Bone marrow (tissue), 2 donors: Measurements from ENCODE around the gene LMNA.
"Not testable (repeated sequence)": the region's sequence is repeated elsewhere in the genome, so short reads cannot be mapped to it uniquely, and the experiment has no call there.

ENCODE experiments used
- DNase-seq, 2 donors: peaks; one replicate each; lab custom pipeline; 2025; lab: John Stamatoyannopoulos, UW

Gene LMNA

GRCh38 chr1:156114101-156114918 is at the start of gene LMNA:
LMNA (plus strand) TSS chr1:156114711; CDS start chr1:156114919, 208 bp downstream.
- peak; percentile 92 to 98 for DNase-seq

- no peak for DNase-seq
Observed at GRCh38 chr1:156065212-156065611, 49.3 kb upstream of the LMNA start.

- no peak for DNase-seq
Observed at GRCh38 chr1:156065871-156066270, 48.6 kb upstream of the LMNA start.

GRCh38 chr1:156067262-156067661 is 47.2 kb upstream of the LMNA start:
- DNase-seq, result no peak

- DNase-seq, result no peak
Observed at GRCh38 chr1:156069490-156070455, 44.7 kb upstream of the LMNA start.

- DNase-seq, result no peak
Observed at GRCh38 chr1:156070548-156070947, 44.0 kb upstream of the LMNA start.

- not testable (repeated sequence) for DNase-seq
Observed at GRCh38 chr1:156071332-156071816, 43.1 kb upstream of the LMNA start.

- DNase-seq, result no peak
Observed at GRCh38 chr1:156072251-156072650, 42.3 kb upstream of the LMNA start.

GRCh38 chr1:156073110-156073687 is 41.3 kb upstream of the LMNA start:
- DNase-seq, result no peak

GRCh38 chr1:156073740-156074139 is 40.8 kb upstream of the LMNA start:
- no peak for DNase-seq

GRCh38 chr1:156074661-156075060 is 39.9 kb upstream of the LMNA start:
- DNase-seq, result no peak

GRCh38 chr1:156075162-156075561 is 39.3 kb upstream of the LMNA start:
- DNase-seq, result peak in 1 of 2 donors; percentile 15

- DNase-seq, result no peak
Observed at GRCh38 chr1:156075775-156076204, 38.7 kb upstream of the LMNA start.

- no peak for DNase-seq
Observed at GRCh38 chr1:156076609-156077429, 37.7 kb upstream of the LMNA start.

GRCh38 chr1:156077430-156077760 is 37.1 kb upstream of the LMNA start:
- no peak for DNase-seq

GRCh38 chr1:156078728-156079127 is 35.8 kb upstream of the LMNA start:
- no peak for DNase-seq

GRCh38 chr1:156079762-156080161 is 34.7 kb upstream of the LMNA start:
- DNase-seq, result no peak

GRCh38 chr1:156080241-156080862 is 34.2 kb upstream of the LMNA start:
- DNase-seq, result no peak

GRCh38 chr1:156080863-156081179 is 33.7 kb upstream of the LMNA start:
- DNase-seq, result no peak

- no peak for DNase-seq
Observed at GRCh38 chr1:156081180-156081916, 33.2 kb upstream of the LMNA start.
